DOHH2 (cell line): ENCODE measurements around the gene WWOX.

Experiments
- EZH2phosphoT487 ChIP-seq: fragments of 200-600 bp; sonication (generic); IDR thresholded peaks from 2 replicates; pipeline ENCODE4 v1.6.1; 2017; ENCODE audit warnings: borderline replicate concordance, mild to moderate bottlenecking, antibody characterized with exemption, low read length, moderate library complexity, mixed read lengths
- TF ChIP-seq, protein P1 (sequence below): fragments of 200-600 bp; sonication (generic); IDR thresholded peaks from one replicate; pipeline ENCODE4 v1.5.1; 2014; ENCODE audit warnings: antibody characterized with exemption, mild to moderate bottlenecking, low read depth, low read length; ENCODE audit not compliant: poor library complexity, severe bottlenecking

DNA sequence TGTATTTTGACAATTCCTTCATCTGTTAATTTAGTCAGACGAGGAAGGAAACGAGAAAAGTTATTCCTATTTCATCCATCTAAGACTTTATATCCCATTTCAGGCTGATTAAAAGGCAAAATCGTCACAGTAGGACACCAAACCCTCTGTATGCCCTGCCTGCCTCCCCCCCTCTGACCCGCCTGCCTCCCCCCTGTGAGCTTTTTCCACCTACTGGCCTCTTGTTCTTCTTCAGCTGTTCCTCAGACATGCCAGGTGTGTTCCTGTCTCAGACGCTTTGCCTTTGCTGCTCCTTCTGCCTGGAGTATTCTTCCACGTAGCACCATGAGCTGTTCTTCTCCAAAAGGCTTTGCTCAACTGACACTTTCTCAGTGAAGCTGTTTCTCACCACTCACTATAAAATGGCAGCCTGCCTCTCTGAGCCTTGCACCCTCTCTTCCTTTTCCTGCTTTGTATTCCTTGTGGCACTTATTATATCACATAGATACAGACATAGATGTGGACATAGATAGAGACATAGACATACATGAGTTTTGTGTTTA, 777.7 kb downstream of the WWOX start:
- TF ChIP-seq, protein P1, sequence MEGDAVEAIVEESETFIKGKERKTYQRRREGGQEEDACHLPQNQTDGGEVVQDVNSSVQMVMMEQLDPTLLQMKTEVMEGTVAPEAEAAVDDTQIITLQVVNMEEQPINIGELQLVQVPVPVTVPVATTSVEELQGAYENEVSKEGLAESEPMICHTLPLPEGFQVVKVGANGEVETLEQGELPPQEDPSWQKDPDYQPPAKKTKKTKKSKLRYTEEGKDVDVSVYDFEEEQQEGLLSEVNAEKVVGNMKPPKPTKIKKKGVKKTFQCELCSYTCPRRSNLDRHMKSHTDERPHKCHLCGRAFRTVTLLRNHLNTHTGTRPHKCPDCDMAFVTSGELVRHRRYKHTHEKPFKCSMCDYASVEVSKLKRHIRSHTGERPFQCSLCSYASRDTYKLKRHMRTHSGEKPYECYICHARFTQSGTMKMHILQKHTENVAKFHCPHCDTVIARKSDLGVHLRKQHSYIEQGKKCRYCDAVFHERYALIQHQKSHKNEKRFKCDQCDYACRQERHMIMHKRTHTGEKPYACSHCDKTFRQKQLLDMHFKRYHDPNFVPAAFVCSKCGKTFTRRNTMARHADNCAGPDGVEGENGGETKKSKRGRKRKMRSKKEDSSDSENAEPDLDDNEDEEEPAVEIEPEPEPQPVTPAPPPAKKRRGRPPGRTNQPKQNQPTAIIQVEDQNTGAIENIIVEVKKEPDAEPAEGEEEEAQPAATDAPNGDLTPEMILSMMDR: no peak
- TF ChIP-seq EZH2phosphoT487: no peak
